DOHH2 (cell line): ENCODE data around the gene MCF2L2.

Source experiments
- H3F3A ChIP-seq: fragments of 200-600 bp; sonication (generic), shearing (Covaris generic); 2 replicates; pipeline ENCODE4 v1.6.0; 2016; ENCODE audit warnings: antibody characterized with exemption, mild to moderate bottlenecking; ENCODE audit not compliant: control insufficient read depth, insufficient read depth
- H3K27ac ChIP-seq: fragments of 200-600 bp; sonication (generic); 2 replicates; pipeline ENCODE4 v1.5.1; 2014; ENCODE audit warnings: low read depth, mild to moderate bottlenecking, low read length, moderate library complexity
- H3K27me3 ChIP-seq: fragments of 200-600 bp; sonication (generic); 2 replicates; pipeline ENCODE4 v1.6.1; 2014; ENCODE audit warnings: mild to moderate bottlenecking, low read length, mixed read lengths; ENCODE audit not compliant: control insufficient read depth
- H3K36me3 ChIP-seq: fragments of 200-600 bp; sonication (generic); 2 replicates; pipeline ENCODE4 v1.6.1; 2014; ENCODE audit warnings: mild to moderate bottlenecking, low read length, moderate library complexity, mixed read lengths; ENCODE audit not compliant: control insufficient read depth
- H3K4me1 ChIP-seq: fragments of 200-600 bp; sonication (generic); 2 replicates; pipeline ENCODE4 v1.6.1; 2014; ENCODE audit warnings: mild to moderate bottlenecking, low read length, mixed read lengths; ENCODE audit not compliant: control insufficient read depth
- H3K4me2 ChIP-seq: fragments of 200-600 bp; sonication (generic); 2 replicates; pipeline ENCODE4 v1.6.0; 2014; ENCODE audit warnings: mild to moderate bottlenecking, low read length, moderate library complexity
- H3K4me3 ChIP-seq: fragments of 200-600 bp; sonication (generic); 2 replicates; pipeline ENCODE4 v1.5.1; 2014; ENCODE audit warnings: mild to moderate bottlenecking, low read length, mixed read lengths
- H3K79me2 ChIP-seq: fragments of 200-600 bp; sonication (generic); 2 replicates; pipeline ENCODE4 v1.6.1; 2014; ENCODE audit warnings: mild to moderate bottlenecking, low read length, mixed read lengths; ENCODE audit not compliant: control insufficient read depth
- H3K9me2 ChIP-seq: fragments of 200-600 bp; sonication (generic); replicated peaks from 2 replicates; pipeline ENCODE4 v1.6.1; 2014; ENCODE audit warnings: mild to moderate bottlenecking, low read length, mixed read lengths; ENCODE audit not compliant: control insufficient read depth
- H3K9me3 ChIP-seq: fragments of 200-600 bp; sonication (generic); 2 replicates; pipeline ENCODE4 v1.6.1; 2014; ENCODE audit warnings: antibody characterized with exemption, low read length, mixed read lengths; ENCODE audit not compliant: control insufficient read depth, insufficient read depth
- H4K20me1 ChIP-seq: fragments of 200-600 bp; sonication (generic); 2 replicates; pipeline ENCODE4 v1.6.0; 2014; ENCODE audit warnings: low read depth, mild to moderate bottlenecking, antibody characterized with exemption, low read length, moderate library complexity; ENCODE audit not compliant: control insufficient read depth, insufficient read depth
- CTCF ChIP-seq: fragments of 200-600 bp; sonication (generic); IDR thresholded peaks from one replicate; pipeline ENCODE4 v1.5.1; 2014; ENCODE audit warnings: antibody characterized with exemption, mild to moderate bottlenecking, low read depth, low read length; ENCODE audit not compliant: poor library complexity, severe bottlenecking
- EZH2phosphoT487 ChIP-seq: fragments of 200-600 bp; sonication (generic); IDR thresholded peaks from 2 replicates; pipeline ENCODE4 v1.6.1; 2017; ENCODE audit warnings: borderline replicate concordance, mild to moderate bottlenecking, antibody characterized with exemption, low read length, moderate library complexity, mixed read lengths

MCF2L2 gene

GRCh38 chr3:183208800-183209199, 219.6 kb downstream of the MCF2L2 start:
- Histone ChIP-seq H3K9me2 (no peaks in the 10 kb centered on the region), H4K20me1 (no peaks in the 10 kb centered on the region), H3K9me3 (no peaks in the 10 kb centered on the region), H3F3A (no peaks in the 10 kb centered on the region), H3K36me3 (no peaks in the 10 kb centered on the region), H3K27ac (no peak overlapping the region), H3K79me2 (no peaks in the 10 kb centered on the region), H3K4me3 (no peak overlapping the region), H3K4me1 (peaks cover 30% of the 10 kb centered on the region), H3K4me2 (no peak overlapping the region), H3K27me3 (peaks cover 10% of the 10 kb centered on the region)
- TF ChIP-seq EZH2phosphoT487 (no peak), CTCF (no peak)

GRCh38 chr3:183208260-183208659, 220.2 kb downstream of the MCF2L2 start:
- Histone ChIP-seq H3K4me3 (no peak overlapping the region), H3K27me3 (peaks cover 10% of the 10 kb centered on the region), H3F3A (no peaks in the 10 kb centered on the region), H3K36me3 (no peaks in the 10 kb centered on the region), H3K9me2 (no peaks in the 10 kb centered on the region), H3K4me2 (no peak overlapping the region), H3K4me1 (peaks cover 25% of the 10 kb centered on the region), H3K79me2 (no peaks in the 10 kb centered on the region), H4K20me1 (no peaks in the 10 kb centered on the region), H3K27ac (no peak overlapping the region), H3K9me3 (no peaks in the 10 kb centered on the region)
- TF ChIP-seq CTCF = no peak
- TF ChIP-seq EZH2phosphoT487 = no peak

GRCh38 chr3:183203670-183204069, 224.7 kb downstream of the MCF2L2 start:
- Histone ChIP-seq H3K4me2 (no peak overlapping the region), H3K79me2 (no peaks in the 10 kb centered on the region), H3K4me1 (no peaks in the 10 kb centered on the region), H3K4me3 (no peak overlapping the region), H3K36me3 (no peaks in the 10 kb centered on the region), H4K20me1 (no peaks in the 10 kb centered on the region), H3K27ac (no peak overlapping the region), H3F3A (no peaks in the 10 kb centered on the region), H3K27me3 (peaks cover 8% of the 10 kb centered on the region), H3K9me3 (no peaks in the 10 kb centered on the region; the same call in 1 of the 2 replicates), H3K9me2 (no peaks in the 10 kb centered on the region)
- TF ChIP-seq CTCF (no peak), EZH2phosphoT487 (no peak)
